GM12878 (cell line): Measurements from ENCODE around the gene GLB1L3. TPM values are rescaled to one million over a fixed set of nuclear protein-coding genes. Genes with fewer than 3 reads are reported as not detected.

Source experiments
- ATAC-seq: fragments of 200-7000 bp; cut with Tn5 transposase; 3 replicates; pipeline ENCODE4 v1.9.1; 2020; ENCODE audit warnings: mild to moderate bottlenecking, moderate library complexity
- BruUV-seq: library from RNA; stranded (reverse); fragments of 400-500 nt; replicated peaks from 2 replicates; lab custom pipeline; 2021; lab: Mats Ljungman, UMichigan
- CTCF ChIA-PET: fragments of 300-600 bp; sonication (Branson Sonifier 250); formaldehyde crosslinking; extraction: SDS; loops from one replicate; lab custom pipeline; 2021; ENCODE audit warnings: inconsistent platforms; lab: Yijun Ruan, JAX
- POLR2A ChIA-PET: fragments of 350-600 bp; formaldehyde crosslinking; extraction: SDS; loops from one replicate; lab custom pipeline; 2021; ENCODE audit warnings: inconsistent platforms; lab: Charles Lee
- RAD21 ChIA-PET: fragments of 300-600 bp; sonication (Branson Sonifier 250); formaldehyde crosslinking; loops from one replicate; lab custom pipeline; 2023; ENCODE audit warnings: antibody characterized with exemption; ENCODE audit not compliant: unreplicated experiment; lab: Charles Lee
- SMC1A ChIA-PET: fragments of 300-600 bp; sonication (Branson Sonifier 250); formaldehyde crosslinking; loops from one replicate; lab custom pipeline; 2023; ENCODE audit not compliant: unreplicated experiment, uncharacterized antibody; lab: Charles Lee
- DNase-seq: peaks from one replicate; pipeline ENCODE4 v3.0.0-alpha.2; 2011; ENCODE audit warnings: low read depth, low spot score
- FAIRE-seq: peaks from 3 replicates; lab custom pipeline; 2011; peaks lifted over from hg19 to GRCh38; lab: Jason Lieb, UNC
- H2AFZ ChIP-seq: 2 replicates; pipeline ENCODE4 v1.6.0; 2011; ENCODE audit warnings: low read depth, low read length, control low read depth; ENCODE audit not compliant: control insufficient read depth
- H3K27ac ChIP-seq: 2 replicates; pipeline ENCODE4 v1.5.1; 2011; ENCODE audit warnings: control low read depth; ENCODE audit not compliant: control insufficient read depth, insufficient read depth
- H3K27me3 ChIP-seq, 2 experiments: replicated peaks in 1 of 2; 2 replicates each; pipeline versions ENCODE4 v1.6.0 to v1.6.1; 2011; ENCODE audit warnings: low read length in 1 of 2; ENCODE audit not compliant: control insufficient read depth in 2 of 2, insufficient read depth in 2 of 2
- H3K36me3 ChIP-seq, 2 experiments: 2 replicates each; pipeline ENCODE4 v1.5.1; 2011; ENCODE audit warnings: low read length in 1 of 2; ENCODE audit not compliant: control insufficient read depth in 2 of 2, insufficient read depth in 2 of 2
- H3K4me1 ChIP-seq: 2 replicates; pipeline ENCODE4 v1.6.1; 2011; ENCODE audit warnings: mild to moderate bottlenecking, low read length, moderate library complexity, mixed read lengths; ENCODE audit not compliant: control insufficient read depth, insufficient read depth
- H3K4me2 ChIP-seq: 2 replicates; pipeline ENCODE4 v1.6.0; 2011; ENCODE audit warnings: control low read depth; ENCODE audit not compliant: control insufficient read depth, insufficient read depth
- H3K4me3 ChIP-seq: fragments of 200-600 bp; sonication (generic); 2 replicates; pipeline ENCODE4 v1.5.1; 2016
- H3K79me2 ChIP-seq: 2 replicates; pipeline ENCODE4 v1.6.0; 2011; ENCODE audit warnings: low read length; ENCODE audit not compliant: control insufficient read depth, insufficient read depth
- H3K9ac ChIP-seq: 2 replicates; pipeline ENCODE4 v1.8.0; 2011; ENCODE audit warnings: low read length, control low read depth, mixed read lengths; ENCODE audit not compliant: control insufficient read depth, insufficient read depth
- H3K9me3 ChIP-seq: replicated peaks from 3 replicates; pipeline ENCODE4 v1.5.1; 2011; ENCODE audit warnings: mild to moderate bottlenecking, low read length; ENCODE audit not compliant: control insufficient read depth, insufficient read depth
- H4K20me1 ChIP-seq: 2 replicates; pipeline ENCODE4 v1.6.0; 2011; ENCODE audit not compliant: control insufficient read depth, insufficient read depth
- BHLHE40 ChIP-seq, 2 experiments: fragments of 450-650 bp in 1 of 2; IDR thresholded peaks; 2 replicates each; pipeline ENCODE4 v1.6.1; 2011 to 2017; ENCODE audit warnings: low read depth in 2 of 2, borderline replicate concordance in 1 of 2, improper control_type of control experiment in 1 of 2, low read length in 1 of 2, mild to moderate bottlenecking in 1 of 2
- CBFB ChIP-seq: IDR thresholded peaks from 2 replicates; pipeline ENCODE4 v1.6.1; 2016; ENCODE audit warnings: antibody characterized with exemption, low read depth
- CHD1 ChIP-seq: IDR thresholded peaks from 2 replicates; pipeline ENCODE4 v1.6.1; 2012; ENCODE audit warnings: low read depth, low read length, improper control_type of control experiment
- IKZF2 ChIP-seq, 2 experiments: fragments of 450-650 bp; IDR thresholded peaks; 2 replicates each; pipeline ENCODE4 v1.6.1; 2017; ENCODE audit warnings: mild to moderate bottlenecking in 2 of 2, moderate library complexity in 2 of 2
- NFYB ChIP-seq: IDR thresholded peaks from 2 replicates; pipeline ENCODE4 v1.6.1; 2011; ENCODE audit warnings: low read depth, mild to moderate bottlenecking, low read length, improper control_type of control experiment, moderate library complexity; ENCODE audit not compliant: insufficient read depth
- TAF1 ChIP-seq: IDR thresholded peaks from 2 replicates; pipeline ENCODE4 v1.6.1; 2011; ENCODE audit warnings: mild to moderate bottlenecking, low read depth, low read length, borderline replicate concordance
- WGBS: methylation state at CpG from one replicate; pipeline ENCODE4 v1.1.6; 2016; ENCODE audit warnings: low lambda C conversion rate; ENCODE audit not compliant: insufficient replicate concordance, insufficient coverage; ENCODE audit errors: missing lambda C conversion rate; 5-methylcytosine and 5-hydroxymethylcytosine counted together
- in situ Hi-C: fragments of 300-500 bp; cut with MboI; formaldehyde crosslinking; loops from 9 replicates; pipeline ENCODE4 v1.14.3; 2018; ENCODE audit warnings: mixed read lengths
- intact Hi-C: fragments of 100-400 bp; cut with micrococcal nuclease; formaldehyde crosslinking; loops from one replicate; pipeline ENCODE4 v1.14.2; 2022; ENCODE audit not compliant: unreplicated experiment
- polyA plus RNA-seq, 11 experiments: library from polyadenylated mRNA; depleted of rRNA in 4 of 11; unstranded in 6 of 11; stranded (reverse) in 5 of 11; fragments of >200 nt; fragmentation: Nextera tagmentation in 4 of 11; fragmentation: Illumina TruSeq in 1 of 11; extraction: Ambion mirVana in 4 of 11; extraction: Trizol in 1 of 11; gene quantifications; 1 replicate in 1 of 11; 2 replicates in 10 of 11; pipeline versions ENCODE4 v1.2.1 to v1.2.3, GENCODE V29; 2011 to 2016; ENCODE audit warnings: inconsistent platforms in 2 of 11, missing spikeins in 2 of 11, low read depth in 1 of 11
- total RNA-seq, 4 experiments: library from RNA; depleted of rRNA in 3 of 4; stranded (reverse); fragments of >200 nt in 3 of 4; fragmentation: Illumina TruSeq in 1 of 4; extraction: Trizol in 1 of 4; gene quantifications; 2 replicates each; pipeline versions ENCODE4 v1.2.1 to v1.2.3, GENCODE V29; 2013 to 2021
- TF ChIP-seq, protein P1 (sequence below): fragments of 450-650 bp; IDR thresholded peaks from 2 replicates; pipeline ENCODE4 v1.6.1; 2016; ENCODE audit warnings: mild to moderate bottlenecking
- TF ChIP-seq, protein P2 (sequence below): fragments of 450-650 bp; IDR thresholded peaks from 2 replicates; pipeline ENCODE4 v1.6.1; 2017; ENCODE audit warnings: mild to moderate bottlenecking, moderate library complexity

The GLB1L3 gene
- total and polyA plus RNA-seq, 10 of the 15 experiments (the other 5 are each of a cell fraction or from before 2014, with no cell fraction given), result 0.53 to 2.9 (median 1.9) TPM; not detected in 1

DNA sequence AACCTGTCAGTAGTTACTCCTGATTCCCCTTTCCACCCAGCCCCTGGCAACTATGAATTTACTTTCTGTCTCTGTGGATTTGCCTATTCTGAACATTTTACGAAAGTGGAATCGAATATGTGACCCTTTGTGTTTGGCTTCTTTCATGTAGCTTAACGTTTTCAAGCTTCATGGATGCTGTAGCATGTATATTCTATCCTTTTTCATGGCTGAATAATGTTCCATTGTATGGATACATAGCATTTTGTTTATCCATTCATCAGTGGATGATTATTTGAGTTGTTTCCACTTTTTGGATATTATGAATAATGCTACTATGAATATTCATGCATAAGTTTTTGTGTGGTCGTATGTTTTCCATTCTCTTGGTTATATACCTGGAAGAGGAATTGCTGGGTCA, 46.4 kb downstream of the GLB1L3 start:
- Histone ChIP-seq H3K36me3 (no peaks in the 10 kb centered on the region), H3K4me2 (no peak overlapping the region), H3K27ac (no peak overlapping the region), H3K27me3 (no peaks in the 10 kb centered on the region), H3K9ac (no peak overlapping the region), H3K4me1 (no peaks in the 10 kb centered on the region), H3K9me3 (no peaks in the 10 kb centered on the region; the same call in 2 of the 3 replicates), H3K4me3 (no peak overlapping the region), H2AFZ (no peak overlapping the region), H4K20me1 (no peaks in the 10 kb centered on the region; the same call in 1 of the 2 replicates), H3K79me2 (no peaks in the 10 kb centered on the region)
- ChIA-PET SMC1A (no interaction called here), POLR2A (no interaction called here), CTCF (no interaction called here), RAD21 (no interaction called here)
- no peak for DNase-seq
- TF ChIP-seq CBFB (no peak), NFYB (no peak), CHD1 (no peak), IKZF2 (IDR thresholded peaks at IDR 0.05) (no peak), TAF1 (no peak)
- TF ChIP-seq, protein P1, sequence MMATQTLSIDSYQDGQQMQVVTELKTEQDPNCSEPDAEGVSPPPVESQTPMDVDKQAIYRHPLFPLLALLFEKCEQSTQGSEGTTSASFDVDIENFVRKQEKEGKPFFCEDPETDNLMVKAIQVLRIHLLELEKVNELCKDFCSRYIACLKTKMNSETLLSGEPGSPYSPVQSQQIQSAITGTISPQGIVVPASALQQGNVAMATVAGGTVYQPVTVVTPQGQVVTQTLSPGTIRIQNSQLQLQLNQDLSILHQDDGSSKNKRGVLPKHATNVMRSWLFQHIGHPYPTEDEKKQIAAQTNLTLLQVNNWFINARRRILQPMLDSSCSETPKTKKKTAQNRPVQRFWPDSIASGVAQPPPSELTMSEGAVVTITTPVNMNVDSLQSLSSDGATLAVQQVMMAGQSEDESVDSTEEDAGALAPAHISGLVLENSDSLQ, result no peak
- no TSS peak for BruUV-seq
- no peak for ATAC-seq
- in situ Hi-C loops, result no loop called here
- FAIRE-seq, result no peak
- 22% methylated on average over 4 of the region's 4 CpGs for WGBS
- intact Hi-C loops, result no loop called here

DNA sequence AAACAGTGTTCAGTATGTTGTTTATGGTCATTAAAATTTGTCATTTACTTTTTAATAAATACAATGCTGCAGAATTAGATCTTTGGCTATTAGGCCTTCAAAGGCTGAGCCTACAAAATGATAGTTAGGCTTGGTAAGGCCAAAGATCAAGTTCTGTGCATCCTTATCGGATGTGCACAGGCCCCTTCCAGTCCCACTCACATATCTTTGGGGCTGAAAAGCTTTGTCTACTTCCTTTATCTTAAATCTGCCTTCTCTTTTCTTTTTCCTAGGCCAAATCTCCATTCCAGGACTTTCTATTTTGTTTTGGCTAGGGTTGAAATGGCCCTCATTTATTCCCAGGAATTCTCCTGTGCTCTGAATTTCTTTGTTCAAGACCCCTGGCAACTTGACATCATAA, 52.3 kb downstream of the GLB1L3 start:
- Histone ChIP-seq H3K27me3 (peaks cover 0 to 3% of the 10 kb centered on the region in 2 experiments; a peak in 1 of 4 replicates), H3K9me3 (no peaks in the 10 kb centered on the region)
- in situ Hi-C loops, result no loop called here

More for the DNA sequence above, 52.3 kb downstream of the GLB1L3 start:
- DNase-seq (no peak), FAIRE-seq (no peak), ATAC-seq (no peak)
- intact Hi-C loops, result no loop called here
- Histone ChIP-seq H3K4me1 (no peaks in the 10 kb centered on the region; the same call in 1 of the 2 replicates), H3K36me3 (no peaks in the 10 kb centered on the region), H3K9ac (no peak overlapping the region), H3K4me2 (no peak overlapping the region), H3K4me3 (no peak overlapping the region), H4K20me1 (no peaks in the 10 kb centered on the region; the same call in 1 of the 2 replicates), H2AFZ (no peak overlapping the region), H3K27ac (no peak overlapping the region), H3K79me2 (no peaks in the 10 kb centered on the region)
- RAD21 ChIA-PET, result no interaction called here
- CTCF ChIA-PET, result no interaction called here
- SMC1A ChIA-PET, result no interaction called here
- TF ChIP-seq, protein P2, sequence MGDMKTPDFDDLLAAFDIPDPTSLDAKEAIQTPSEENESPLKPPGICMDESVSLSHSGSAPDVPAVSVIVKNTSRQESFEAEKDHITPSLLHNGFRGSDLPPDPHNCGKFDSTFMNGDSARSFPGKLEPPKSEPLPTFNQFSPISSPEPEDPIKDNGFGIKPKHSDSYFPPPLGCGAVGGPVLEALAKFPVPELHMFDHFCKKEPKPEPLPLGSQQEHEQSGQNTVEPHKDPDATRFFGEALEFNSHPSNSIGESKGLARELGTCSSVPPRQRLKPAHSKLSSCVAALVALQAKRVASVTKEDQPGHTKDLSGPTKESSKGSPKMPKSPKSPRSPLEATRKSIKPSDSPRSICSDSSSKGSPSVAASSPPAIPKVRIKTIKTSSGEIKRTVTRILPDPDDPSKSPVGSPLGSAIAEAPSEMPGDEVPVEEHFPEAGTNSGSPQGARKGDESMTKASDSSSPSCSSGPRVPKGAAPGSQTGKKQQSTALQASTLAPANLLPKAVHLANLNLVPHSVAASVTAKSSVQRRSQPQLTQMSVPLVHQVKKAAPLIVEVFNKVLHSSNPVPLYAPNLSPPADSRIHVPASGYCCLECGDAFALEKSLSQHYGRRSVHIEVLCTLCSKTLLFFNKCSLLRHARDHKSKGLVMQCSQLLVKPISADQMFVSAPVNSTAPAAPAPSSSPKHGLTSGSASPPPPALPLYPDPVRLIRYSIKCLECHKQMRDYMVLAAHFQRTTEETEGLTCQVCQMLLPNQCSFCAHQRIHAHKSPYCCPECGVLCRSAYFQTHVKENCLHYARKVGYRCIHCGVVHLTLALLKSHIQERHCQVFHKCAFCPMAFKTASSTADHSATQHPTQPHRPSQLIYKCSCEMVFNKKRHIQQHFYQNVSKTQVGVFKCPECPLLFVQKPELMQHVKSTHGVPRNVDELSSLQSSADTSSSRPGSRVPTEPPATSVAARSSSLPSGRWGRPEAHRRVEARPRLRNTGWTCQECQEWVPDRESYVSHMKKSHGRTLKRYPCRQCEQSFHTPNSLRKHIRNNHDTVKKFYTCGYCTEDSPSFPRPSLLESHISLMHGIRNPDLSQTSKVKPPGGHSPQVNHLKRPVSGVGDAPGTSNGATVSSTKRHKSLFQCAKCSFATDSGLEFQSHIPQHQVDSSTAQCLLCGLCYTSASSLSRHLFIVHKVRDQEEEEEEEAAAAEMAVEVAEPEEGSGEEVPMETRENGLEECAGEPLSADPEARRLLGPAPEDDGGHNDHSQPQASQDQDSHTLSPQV, result no peak
- TF ChIP-seq BHLHE40 (IDR thresholded peaks at IDR 0.05; ENCODE audit: borderline replicate concordance in 1 of 2, low read depth in 2 of 2, low read length in 1 of 2), result no peak
- BruUV-seq, result no TSS peak
- POLR2A ChIA-PET, result no interaction called here
- WGBS, result 60% methylated on average over 1 of the region's 1 CpG
